GM12878 (cell line): ENCODE data around the gene SETD1B.

ENCODE experiments used
- BHLHE40 ChIP-seq, 2 experiments: fragments of 450-650 bp in 1 of 2; IDR thresholded peaks; 2 replicates each; pipeline ENCODE4 v1.6.1; 2011 to 2017; ENCODE audit warnings: low read depth in 2 of 2, borderline replicate concordance in 1 of 2, improper control_type of control experiment in 1 of 2, low read length in 1 of 2, mild to moderate bottlenecking in 1 of 2
- CREB1 ChIP-seq: IDR thresholded peaks from 2 replicates; pipeline ENCODE4 v1.6.1; 2012; ENCODE audit warnings: low read depth, mild to moderate bottlenecking, inconsistent platforms
- CTCF ChIP-seq, 3 experiments: IDR thresholded peaks in 2 of 3; conservative IDR thresholded peaks in 1 of 3; 2 replicates each; pipeline ENCODE4 v1.5.1; 2011; ENCODE audit warnings: low read depth in 3 of 3, low read length in 3 of 3, mild to moderate bottlenecking in 3 of 3, control low read depth in 2 of 3, moderate library complexity in 2 of 3, inconsistent platforms in 1 of 3, mixed read lengths in 1 of 3; ENCODE audit not compliant: control insufficient read depth in 2 of 3, insufficient read depth in 1 of 3; ENCODE audit errors: extremely low read depth in 1 of 3
- GATAD2B ChIP-seq: fragments of 450-650 bp; conservative IDR thresholded peaks from 2 replicates; pipeline ENCODE4 v1.6.1; 2017; ENCODE audit warnings: low read depth, mild to moderate bottlenecking, moderate library complexity
- IKZF1 ChIP-seq: fragments of 450-650 bp; conservative IDR thresholded peaks from 2 replicates; pipeline ENCODE4 v1.6.1; 2017; ENCODE audit warnings: antibody characterized with exemption, mild to moderate bottlenecking
- TAF1 ChIP-seq: IDR thresholded peaks from 2 replicates; pipeline ENCODE4 v1.6.1; 2011; ENCODE audit warnings: mild to moderate bottlenecking, low read depth, low read length, borderline replicate concordance
- TCF12 ChIP-seq: IDR thresholded peaks from 2 replicates; pipeline ENCODE4 v1.6.1; 2011; ENCODE audit warnings: low read depth, mild to moderate bottlenecking, low read length
- ZNF274 ChIP-seq: IDR thresholded peaks from one replicate; pipeline ENCODE4 v1.8.0; 2011; ENCODE audit not compliant: insufficient read length, insufficient read depth
- TF ChIP-seq, protein P1 (sequence below): IDR thresholded peaks from 2 replicates; pipeline ENCODE4 v1.6.1; 2011; ENCODE audit warnings: borderline replicate concordance, low read depth, mild to moderate bottlenecking, moderate library complexity, mixed read lengths, low read length; ENCODE audit not compliant: insufficient read depth; ENCODE audit errors: extremely low read length
- TF ChIP-seq, protein P2 (sequence below): fragments of 450-650 bp; formaldehyde crosslinking; IDR thresholded peaks from 2 replicates; pipeline ENCODE4 v1.4.0; 2022; ENCODE audit warnings: mild to moderate bottlenecking, moderate library complexity

DNA sequence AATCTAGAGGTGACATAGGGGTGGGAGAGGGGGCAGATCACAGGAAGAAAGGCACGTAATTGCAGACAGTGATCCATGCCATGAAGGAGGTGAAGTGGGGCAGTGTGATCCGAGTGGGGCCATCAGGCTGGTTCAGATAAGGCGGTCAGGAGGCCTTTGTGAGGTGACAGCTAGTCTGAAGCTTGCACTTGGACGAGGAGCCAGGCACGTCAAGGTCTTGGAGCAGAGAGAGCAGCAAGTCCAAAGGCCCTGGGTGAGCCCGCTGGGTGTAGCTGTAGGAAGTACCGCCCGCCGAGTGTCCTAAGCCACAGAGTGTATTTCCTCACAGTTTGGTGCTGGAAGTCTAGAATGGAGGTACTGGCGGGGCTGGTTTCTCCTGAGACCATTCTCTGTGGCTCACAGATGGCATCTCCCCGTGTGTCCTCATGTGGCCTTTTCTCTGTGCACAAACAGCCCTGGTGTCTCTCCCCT is 33.9 kb upstream of the SETD1B start:
- no peak for TF ChIP-seq TCF12
- TF ChIP-seq, protein P1, sequence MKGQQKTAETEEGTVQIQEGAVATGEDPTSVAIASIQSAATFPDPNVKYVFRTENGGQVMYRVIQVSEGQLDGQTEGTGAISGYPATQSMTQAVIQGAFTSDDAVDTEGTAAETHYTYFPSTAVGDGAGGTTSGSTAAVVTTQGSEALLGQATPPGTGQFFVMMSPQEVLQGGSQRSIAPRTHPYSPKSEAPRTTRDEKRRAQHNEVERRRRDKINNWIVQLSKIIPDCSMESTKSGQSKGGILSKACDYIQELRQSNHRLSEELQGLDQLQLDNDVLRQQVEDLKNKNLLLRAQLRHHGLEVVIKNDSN = no peak
- TF ChIP-seq BHLHE40 (IDR thresholded peaks at IDR 0.05; ENCODE audit: borderline replicate concordance in 1 of 2, low read depth in 2 of 2, low read length in 1 of 2) = no peak
- TF ChIP-seq ZNF274 = no peak
- TF ChIP-seq CTCF (IDR thresholded peaks at IDR 0.05 in 2 of 3, conservative IDR thresholded peaks at IDR 0.05 in 1 of 3; ENCODE audit: control insufficient read depth in 2 of 3, extremely low read depth in 1 of 3, insufficient read depth in 1 of 3, low read depth in 3 of 3, low read length in 3 of 3) = no peak
- TF ChIP-seq GATAD2B = no peak
- TF ChIP-seq IKZF1 = no peak
- TF ChIP-seq, protein P2, sequence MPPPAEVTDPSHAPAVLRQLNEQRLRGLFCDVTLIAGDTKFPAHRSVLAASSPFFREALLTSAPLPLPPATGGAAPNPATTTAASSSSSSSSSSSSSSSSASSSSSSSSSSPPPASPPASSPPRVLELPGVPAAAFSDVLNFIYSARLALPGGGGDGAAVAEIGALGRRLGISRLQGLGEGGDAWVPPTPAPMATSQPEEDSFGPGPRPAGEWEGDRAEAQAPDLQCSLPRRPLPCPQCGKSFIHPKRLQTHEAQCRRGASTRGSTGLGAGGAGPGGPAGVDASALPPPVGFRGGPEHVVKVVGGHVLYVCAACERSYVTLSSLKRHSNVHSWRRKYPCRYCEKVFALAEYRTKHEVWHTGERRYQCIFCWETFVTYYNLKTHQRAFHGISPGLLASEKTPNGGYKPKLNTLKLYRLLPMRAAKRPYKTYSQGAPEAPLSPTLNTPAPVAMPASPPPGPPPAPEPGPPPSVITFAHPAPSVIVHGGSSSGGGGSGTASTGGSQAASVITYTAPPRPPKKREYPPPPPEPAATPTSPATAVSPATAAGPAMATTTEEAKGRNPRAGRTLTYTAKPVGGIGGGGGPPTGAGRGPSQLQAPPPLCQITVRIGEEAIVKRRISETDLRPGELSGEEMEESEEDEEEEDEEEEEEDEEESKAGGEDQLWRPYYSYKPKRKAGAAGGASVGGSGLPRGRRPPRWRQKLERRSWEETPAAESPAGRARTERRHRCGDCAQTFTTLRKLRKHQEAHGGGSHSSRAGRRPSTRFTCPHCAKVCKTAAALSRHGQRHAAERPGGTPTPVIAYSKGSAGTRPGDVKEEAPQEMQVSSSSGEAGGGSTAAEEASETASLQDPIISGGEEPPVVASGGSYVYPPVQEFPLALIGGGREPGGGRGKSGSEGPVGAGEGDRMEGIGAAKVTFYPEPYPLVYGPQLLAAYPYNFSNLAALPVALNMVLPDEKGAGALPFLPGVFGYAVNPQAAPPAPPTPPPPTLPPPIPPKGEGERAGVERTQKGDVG = no peak
- TF ChIP-seq CREB1 = no peak
- no peak for TF ChIP-seq TAF1
